K562 (cell line): ENCODE data around the gene AKNAD1. TPM values are rescaled to one million over a fixed set of nuclear protein-coding genes. Genes with fewer than 3 reads are reported as not detected.

Source experiments
- ATAC-seq: fragments of 200-7000 bp; cut with Tn5 transposase; 3 replicates; pipeline ENCODE4 v1.9.1; 2020; ENCODE audit warnings: moderate library complexity
- BruUV-seq: library from RNA; stranded (reverse); fragments of 400-500 nt; replicated peaks from 2 replicates; lab custom pipeline; 2021; lab: Mats Ljungman, UMichigan
- CTCF ChIA-PET: fragments of 300-600 bp; formaldehyde crosslinking; extraction: SDS; loops from one replicate; lab custom pipeline; 2021; ENCODE audit warnings: low intra/inter-chr PET ratio; lab: Yijun Ruan, JAX
- POLR2A ChIA-PET: fragments of 300-600, 350-650 bp; sonication (Branson Sonifier 250); formaldehyde crosslinking; extraction: SDS; loops from one replicate; lab custom pipeline; 2021; ENCODE audit warnings: antibody characterized with exemption, inconsistent platforms; lab: Yijun Ruan, JAX
- DNase-seq, 4 experiments: peaks; one replicate each; pipeline versions ENCODE4 v3.0.0 to v3.0.0-alpha.2; 2011 to 2018; ENCODE audit warnings: low spot score in 3 of 4, mixed read lengths in 3 of 4; ENCODE audit errors: extremely low read depth in 1 of 4
- FAIRE-seq: peaks from 2 replicates; lab custom pipeline; 2011; peaks lifted over from hg19 to GRCh38; lab: Jason Lieb, UNC
- H2AFZ ChIP-seq: 2 replicates; pipeline ENCODE4 v1.6.0; 2011; ENCODE audit warnings: low read depth, low read length, control low read depth, inconsistent platforms
- H3K27ac ChIP-seq: fragments of 200-600 bp; 3 replicates; pipeline ENCODE4 v1.8.0; 2011; ENCODE audit warnings: low read depth, mild to moderate bottlenecking, control low read depth, inconsistent platforms, low read length, moderate library complexity, mixed read lengths; ENCODE audit errors: extremely low read depth
- H3K27me3 ChIP-seq, 2 experiments: fragments of 300-600 bp in 1 of 2; 2 replicates in 1 of 2; 3 replicates in 1 of 2; pipeline versions ENCODE4 v1.6.0 to v1.8.0; 2011; ENCODE audit warnings: inconsistent platforms in 2 of 2, low read length in 2 of 2, mild to moderate bottlenecking in 1 of 2, mixed read lengths in 1 of 2, moderate library complexity in 1 of 2; ENCODE audit not compliant: control insufficient read depth in 2 of 2, insufficient read depth in 2 of 2
- H3K36me3 ChIP-seq: fragments of 300-600 bp; 3 replicates; pipeline ENCODE4 v1.8.0; 2011; ENCODE audit warnings: mild to moderate bottlenecking, low read length, inconsistent platforms; ENCODE audit not compliant: control insufficient read depth, insufficient read depth
- H3K4me1 ChIP-seq, 2 experiments: fragments of 200-600 bp in 1 of 2; replicated peaks in 1 of 2; 2 replicates in 1 of 2; 3 replicates in 1 of 2; pipeline versions ENCODE4 v1.5.1 to v1.8.0; 2011; ENCODE audit warnings: inconsistent platforms in 2 of 2, low read length in 2 of 2, mild to moderate bottlenecking in 1 of 2, mixed read lengths in 1 of 2, moderate library complexity in 1 of 2; ENCODE audit not compliant: control insufficient read depth in 2 of 2, insufficient read depth in 2 of 2
- H3K4me2 ChIP-seq: 2 replicates; pipeline ENCODE4 v1.6.1; 2011; ENCODE audit warnings: low read length, control low read depth, inconsistent platforms, mixed read lengths; ENCODE audit not compliant: insufficient read depth
- H3K4me3 ChIP-seq: fragments of 200-600 bp; sonication (generic), shearing (Covaris generic); 2 replicates; pipeline ENCODE4 v1.5.1; 2016; ENCODE audit warnings: control low read depth, inconsistent platforms
- H3K79me2 ChIP-seq: fragments of 200-600 bp; 3 replicates; pipeline ENCODE4 v1.8.0; 2011; ENCODE audit warnings: low read length, inconsistent platforms; ENCODE audit not compliant: control insufficient read depth, insufficient read depth
- H3K9ac ChIP-seq, 2 experiments: 2 replicates each; pipeline versions ENCODE4 v1.6.0 to v1.6.1; 2011; ENCODE audit warnings: low read depth in 2 of 2, low read length in 2 of 2, control low read depth in 1 of 2, inconsistent platforms in 1 of 2, mild to moderate bottlenecking in 1 of 2, mixed read lengths in 1 of 2; ENCODE audit not compliant: insufficient read depth in 1 of 2
- H3K9me1 ChIP-seq: one replicate; pipeline ENCODE4 v1.6.0; 2011; ENCODE audit warnings: inconsistent platforms, mild to moderate bottlenecking, low read length, moderate library complexity; ENCODE audit not compliant: control insufficient read depth, insufficient read depth
- H3K9me3 ChIP-seq: replicated peaks from 2 replicates; pipeline ENCODE4 v1.5.1; 2011; ENCODE audit warnings: low read depth, low read length, inconsistent platforms; ENCODE audit not compliant: control insufficient read depth, insufficient read depth
- H4K20me1 ChIP-seq: replicated peaks from 2 replicates; pipeline ENCODE4 v1.6.1; 2011; ENCODE audit warnings: low read length, inconsistent platforms, mixed read lengths; ENCODE audit not compliant: control insufficient read depth, insufficient read depth
- ELF2 ChIP-seq: fragments of 250-450 bp; sonication (Bioruptor Pico); IDR thresholded peaks from 2 replicates; pipeline ENCODE4 v1.5.0; 2021; ENCODE audit warnings: mild to moderate bottlenecking
- MAFK ChIP-seq: IDR thresholded peaks from 2 replicates; pipeline ENCODE4 v1.6.1; 2011; ENCODE audit warnings: low read length, improper control_type of control experiment
- MTA1 ChIP-seq: fragments of 450-650 bp; IDR thresholded peaks from 2 replicates; pipeline ENCODE4 v1.6.1; 2017; ENCODE audit warnings: borderline replicate concordance
- PCBP1 ChIP-seq: fragments of 200-400 bp; formaldehyde crosslinking; IDR thresholded peaks from 2 replicates; pipeline ENCODE4 v1.6.1; 2018; ENCODE audit warnings: mild to moderate bottlenecking, low read depth, low read length; ENCODE audit not compliant: poor library complexity, severe bottlenecking
- RBBP5 ChIP-seq: fragments of 200-600 bp; sonication (generic); IDR thresholded peaks from 2 replicates; pipeline ENCODE4 v1.6.1; 2012; ENCODE audit warnings: borderline replicate concordance, mild to moderate bottlenecking, low read length, control low read depth, inconsistent platforms; ENCODE audit not compliant: insufficient read depth, poor library complexity, severe bottlenecking
- ZNF76 ChIP-seq: fragments of 250-450 bp; sonication (Bioruptor Pico); IDR thresholded peaks from 2 replicates; pipeline ENCODE4 v1.4.0; 2020; ENCODE audit warnings: mild to moderate bottlenecking, moderate library complexity, borderline replicate concordance
- WGBS: fragments of 100-300 bp; shearing (Covaris generic); methylation state at CpG from one replicate; pipeline ENCODE4 v1.1.6; 2016; ENCODE audit warnings: low coverage, mixed read lengths; ENCODE audit not compliant: insufficient coverage; ENCODE audit errors: missing lambda C conversion rate; 5-methylcytosine and 5-hydroxymethylcytosine counted together
- in situ Hi-C: fragments of 300-500 bp; cut with MboI; formaldehyde crosslinking; loops from 4 replicates; pipeline ENCODE4 v1.15.0; 2018; ENCODE audit warnings: inconsistent platforms, mixed read lengths
- intact Hi-C: fragments of 100-400 bp; cut with micrococcal nuclease; formaldehyde crosslinking; loops from 2 replicates; pipeline ENCODE4 v1.14.2; 2022
- polyA plus RNA-seq, 8 experiments: library from polyadenylated mRNA; depleted of rRNA in 4 of 8; stranded (reverse) in 5 of 8; unstranded in 3 of 8; fragments of >200 nt; fragmentation: Nextera tagmentation in 2 of 8; fragmentation: Illumina TruSeq in 1 of 8; extraction: Ambion mirVana in 2 of 8; extraction: Trizol in 1 of 8; gene quantifications; 2 replicates each; pipeline versions ENCODE4 v1.2.1 to v1.2.3, GENCODE V29; 2011 to 2014; ENCODE audit warnings: inconsistent platforms in 1 of 8, missing spikeins in 1 of 8
- total RNA-seq, 7 experiments: library from RNA; depleted of rRNA in 6 of 7; stranded (reverse); fragments of >200 nt in 6 of 7; fragmentation: Illumina TruSeq in 2 of 7; extraction: Trizol in 2 of 7; gene quantifications; 2 replicates each; pipeline versions ENCODE4 v1.2.1 to v1.2.3, GENCODE V29; 2011 to 2021; ENCODE audit warnings: low replicate concordance in 1 of 7
- TF ChIP-seq, protein P1 (sequence below): fragments of 250-450 bp; sonication (Bioruptor Pico); IDR thresholded peaks from 2 replicates; pipeline ENCODE4 v1.4.0; 2020
- TF ChIP-seq, protein P2 (sequence below): fragments of 450-650 bp; IDR thresholded peaks from 2 replicates; pipeline ENCODE4 v1.6.1; 2016; ENCODE audit warnings: borderline replicate concordance
- TF ChIP-seq, protein P3 (sequence below): fragments of 250-450 bp; sonication (Bioruptor Pico); IDR thresholded peaks from 2 replicates; pipeline ENCODE4 v1.4.0; 2020; ENCODE audit warnings: mild to moderate bottlenecking, moderate library complexity

AKNAD1 gene
- total and polyA plus RNA-seq, 9 of the 15 experiments (the other 6 are each of a cell fraction or from before 2014, with no cell fraction given) = 0.13 to 0.30 TPM; not detected in 7

- TF ChIP-seq, protein P1, sequence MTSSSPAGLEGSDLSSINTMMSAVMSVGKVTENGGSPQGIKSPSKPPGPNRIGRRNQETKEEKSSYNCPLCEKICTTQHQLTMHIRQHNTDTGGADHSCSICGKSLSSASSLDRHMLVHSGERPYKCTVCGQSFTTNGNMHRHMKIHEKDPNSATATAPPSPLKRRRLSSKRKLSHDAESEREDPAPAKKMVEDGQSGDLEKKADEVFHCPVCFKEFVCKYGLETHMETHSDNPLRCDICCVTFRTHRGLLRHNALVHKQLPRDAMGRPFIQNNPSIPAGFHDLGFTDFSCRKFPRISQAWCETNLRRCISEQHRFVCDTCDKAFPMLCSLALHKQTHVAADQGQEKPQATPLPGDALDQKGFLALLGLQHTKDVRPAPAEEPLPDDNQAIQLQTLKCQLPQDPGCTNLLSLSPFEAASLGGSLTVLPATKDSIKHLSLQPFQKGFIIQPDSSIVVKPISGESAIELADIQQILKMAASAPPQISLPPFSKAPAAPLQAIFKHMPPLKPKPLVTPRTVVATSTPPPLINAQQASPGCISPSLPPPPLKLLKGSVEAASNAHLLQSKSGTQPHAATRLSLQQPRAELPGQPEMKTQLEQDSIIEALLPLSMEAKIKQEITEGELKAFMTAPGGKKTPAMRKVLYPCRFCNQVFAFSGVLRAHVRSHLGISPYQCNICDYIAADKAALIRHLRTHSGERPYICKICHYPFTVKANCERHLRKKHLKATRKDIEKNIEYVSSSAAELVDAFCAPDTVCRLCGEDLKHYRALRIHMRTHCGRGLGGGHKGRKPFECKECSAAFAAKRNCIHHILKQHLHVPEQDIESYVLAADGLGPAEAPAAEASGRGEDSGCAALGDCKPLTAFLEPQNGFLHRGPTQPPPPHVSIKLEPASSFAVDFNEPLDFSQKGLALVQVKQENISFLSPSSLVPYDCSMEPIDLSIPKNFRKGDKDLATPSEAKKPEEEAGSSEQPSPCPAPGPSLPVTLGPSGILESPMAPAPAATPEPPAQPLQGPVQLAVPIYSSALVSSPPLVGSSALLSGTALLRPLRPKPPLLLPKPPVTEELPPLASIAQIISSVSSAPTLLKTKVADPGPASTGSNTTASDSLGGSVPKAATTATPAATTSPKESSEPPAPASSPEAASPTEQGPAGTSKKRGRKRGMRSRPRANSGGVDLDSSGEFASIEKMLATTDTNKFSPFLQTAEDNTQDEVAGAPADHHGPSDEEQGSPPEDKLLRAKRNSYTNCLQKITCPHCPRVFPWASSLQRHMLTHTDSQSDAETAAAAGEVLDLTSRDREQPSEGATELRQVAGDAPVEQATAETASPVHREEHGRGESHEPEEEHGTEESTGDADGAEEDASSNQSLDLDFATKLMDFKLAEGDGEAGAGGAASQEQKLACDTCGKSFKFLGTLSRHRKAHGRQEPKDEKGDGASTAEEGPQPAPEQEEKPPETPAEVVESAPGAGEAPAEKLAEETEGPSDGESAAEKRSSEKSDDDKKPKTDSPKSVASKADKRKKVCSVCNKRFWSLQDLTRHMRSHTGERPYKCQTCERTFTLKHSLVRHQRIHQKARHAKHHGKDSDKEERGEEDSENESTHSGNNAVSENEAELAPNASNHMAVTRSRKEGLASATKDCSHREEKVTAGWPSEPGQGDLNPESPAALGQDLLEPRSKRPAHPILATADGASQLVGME (CRISPR knock-in tag) = no peak
- TF ChIP-seq ZNF76 (CRISPR knock-in tag) = no peak
Observed at GRCh38 chr1:108813326-108813725, 43.6 kb downstream of the AKNAD1 start (continued).

DNA sequence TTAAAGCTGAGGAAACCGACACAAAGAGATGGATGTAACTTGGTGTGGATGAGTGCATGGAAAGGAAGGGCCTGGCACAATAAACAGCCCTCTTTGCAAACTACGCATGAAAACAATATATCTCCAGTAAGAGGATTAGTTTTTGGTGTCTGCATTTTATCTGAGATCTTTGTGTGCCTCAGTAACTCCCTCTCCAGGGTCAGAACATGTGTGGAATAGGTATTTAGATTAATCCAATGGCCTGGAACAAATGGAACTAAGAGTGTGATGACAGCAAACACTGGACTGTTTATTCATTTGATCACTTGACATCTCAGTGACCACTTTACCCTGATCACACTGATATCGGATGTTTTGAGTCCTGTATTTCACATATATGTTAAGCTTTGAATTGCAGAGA lies 45.3 kb downstream of the AKNAD1 start:
- Histone ChIP-seq H3K9me3 (no peaks in the 10 kb centered on the region), H3K27me3 (no peaks in the 10 kb centered on the region), H3K4me2 (no peak overlapping the region), H3K9ac (no peak overlapping the region), H3K79me2 (no peaks in the 10 kb centered on the region), H3K9me1 (no peaks in the 10 kb centered on the region), H3K36me3 (peaks cover 18% of the 10 kb centered on the region; the same call in 2 of the 3 replicates), H3K27ac (no peak overlapping the region), H3K4me3 (no peak overlapping the region), H2AFZ (no peak overlapping the region), H4K20me1 (no peaks in the 10 kb centered on the region), H3K4me1 (peaks cover 0 to 11% of the 10 kb centered on the region in 2 experiments; a peak in 3 of 5 replicates)
- BruUV-seq = no TSS peak
- ChIA-PET CTCF (no interaction called here), POLR2A (interaction anchor here (0.5 kb wide), 1 partner anchor 22 kb away, joined by 3 read pairs; no protein-coding TSS in a partner anchor)
- no peak for DNase-seq
- in situ Hi-C loops (no loop called here), intact Hi-C loops (loop anchor here (5.0 to 10.0 kb wide), 2 partner anchors 64 to 167 kb away; partner anchors contain the start of gene STXBP3)
- WGBS = 65% methylated on average over 3 of the region's 3 CpGs
- no peak for FAIRE-seq
- no peak for ATAC-seq
- TF ChIP-seq, protein P2, sequence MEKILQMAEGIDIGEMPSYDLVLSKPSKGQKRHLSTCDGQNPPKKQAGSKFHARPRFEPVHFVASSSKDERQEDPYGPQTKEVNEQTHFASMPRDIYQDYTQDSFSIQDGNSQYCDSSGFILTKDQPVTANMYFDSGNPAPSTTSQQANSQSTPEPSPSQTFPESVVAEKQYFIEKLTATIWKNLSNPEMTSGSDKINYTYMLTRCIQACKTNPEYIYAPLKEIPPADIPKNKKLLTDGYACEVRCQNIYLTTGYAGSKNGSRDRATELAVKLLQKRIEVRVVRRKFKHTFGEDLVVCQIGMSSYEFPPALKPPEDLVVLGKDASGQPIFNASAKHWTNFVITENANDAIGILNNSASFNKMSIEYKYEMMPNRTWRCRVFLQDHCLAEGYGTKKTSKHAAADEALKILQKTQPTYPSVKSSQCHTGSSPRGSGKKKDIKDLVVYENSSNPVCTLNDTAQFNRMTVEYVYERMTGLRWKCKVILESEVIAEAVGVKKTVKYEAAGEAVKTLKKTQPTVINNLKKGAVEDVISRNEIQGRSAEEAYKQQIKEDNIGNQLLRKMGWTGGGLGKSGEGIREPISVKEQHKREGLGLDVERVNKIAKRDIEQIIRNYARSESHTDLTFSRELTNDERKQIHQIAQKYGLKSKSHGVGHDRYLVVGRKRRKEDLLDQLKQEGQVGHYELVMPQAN = no peak
- no peak for TF ChIP-seq ELF2 (CRISPR knock-in tag)
- TF ChIP-seq RBBP5 = no peak
- no peak for TF ChIP-seq MAFK
- no peak for TF ChIP-seq MTA1
- TF ChIP-seq, protein P3, sequence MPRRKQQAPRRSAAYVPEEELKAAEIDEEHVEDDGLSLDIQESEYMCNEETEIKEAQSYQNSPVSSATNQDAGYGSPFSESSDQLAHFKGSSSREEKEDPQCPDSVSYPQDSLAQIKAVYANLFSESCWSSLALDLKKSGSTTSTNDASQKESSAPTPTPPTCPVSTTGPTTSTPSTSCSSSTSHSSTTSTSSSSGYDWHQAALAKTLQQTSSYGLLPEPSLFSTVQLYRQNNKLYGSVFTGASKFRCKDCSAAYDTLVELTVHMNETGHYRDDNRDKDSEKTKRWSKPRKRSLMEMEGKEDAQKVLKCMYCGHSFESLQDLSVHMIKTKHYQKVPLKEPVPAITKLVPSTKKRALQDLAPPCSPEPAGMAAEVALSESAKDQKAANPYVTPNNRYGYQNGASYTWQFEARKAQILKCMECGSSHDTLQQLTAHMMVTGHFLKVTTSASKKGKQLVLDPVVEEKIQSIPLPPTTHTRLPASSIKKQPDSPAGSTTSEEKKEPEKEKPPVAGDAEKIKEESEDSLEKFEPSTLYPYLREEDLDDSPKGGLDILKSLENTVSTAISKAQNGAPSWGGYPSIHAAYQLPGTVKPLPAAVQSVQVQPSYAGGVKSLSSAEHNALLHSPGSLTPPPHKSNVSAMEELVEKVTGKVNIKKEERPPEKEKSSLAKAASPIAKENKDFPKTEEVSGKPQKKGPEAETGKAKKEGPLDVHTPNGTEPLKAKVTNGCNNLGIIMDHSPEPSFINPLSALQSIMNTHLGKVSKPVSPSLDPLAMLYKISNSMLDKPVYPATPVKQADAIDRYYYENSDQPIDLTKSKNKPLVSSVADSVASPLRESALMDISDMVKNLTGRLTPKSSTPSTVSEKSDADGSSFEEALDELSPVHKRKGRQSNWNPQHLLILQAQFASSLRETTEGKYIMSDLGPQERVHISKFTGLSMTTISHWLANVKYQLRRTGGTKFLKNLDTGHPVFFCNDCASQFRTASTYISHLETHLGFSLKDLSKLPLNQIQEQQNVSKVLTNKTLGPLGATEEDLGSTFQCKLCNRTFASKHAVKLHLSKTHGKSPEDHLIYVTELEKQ = no peak
- TF ChIP-seq PCBP1 = no peak
